PC-9 (cell line): ENCODE data around the gene SPINT1. TPM values are rescaled to one million over a fixed set of nuclear protein-coding genes. Genes with fewer than 3 reads are reported as not detected.
A peak's percentile ranks its signal among the peaks of the same experiment; 100 is the strongest.

ENCODE experiments used
- BruUV-seq: library from RNA; stranded (reverse); fragments of 400-500 nt; replicated peaks from 2 replicates; lab custom pipeline; 2021; lab: Mats Ljungman, UMichigan
- CTCF ChIA-PET: fragments of 300-600 bp; sonication (Branson Sonifier 250); formaldehyde crosslinking; loops from one replicate; lab custom pipeline; 2022; ENCODE audit warnings: antibody characterized with exemption; lab: Charles Lee
- POLR2A ChIA-PET: fragments of 300-600 bp; sonication (Branson Sonifier 250); formaldehyde crosslinking; loops from one replicate; lab custom pipeline; 2022; ENCODE audit warnings: antibody characterized with exemption; ENCODE audit not compliant: unreplicated experiment; lab: Charles Lee
- DNase-seq, 2 experiments: peaks; one replicate each; pipeline versions ENCODE4 v3.0.0 to v3.0.0-alpha.2; 2015 to 2022; ENCODE audit warnings: mixed read lengths in 1 of 2
- H2AFZ ChIP-seq: fragments of 200-600 bp; sonication (generic); 2 replicates; pipeline ENCODE4 v1.8.1; 2017; ENCODE audit warnings: antibody characterized with exemption
- H3F3A ChIP-seq: fragments of 200-600 bp; sonication (generic); 2 replicates; pipeline ENCODE4 v1.8.1; 2017; ENCODE audit warnings: antibody characterized with exemption, mild to moderate bottlenecking, low read depth; ENCODE audit not compliant: insufficient read depth
- H3K27ac ChIP-seq: fragments of 200-600 bp; sonication (generic); 2 replicates; pipeline ENCODE4 v1.6.1; 2016; ENCODE audit warnings: mixed run types
- H3K27me3 ChIP-seq: fragments of 200-600 bp; sonication (generic); 2 replicates; pipeline ENCODE4 v1.6.1; 2016; ENCODE audit warnings: low read depth, mixed run types; ENCODE audit not compliant: insufficient read depth
- H3K36me3 ChIP-seq: fragments of 200-600 bp; sonication (generic); 2 replicates; pipeline ENCODE4 v1.6.1; 2016; ENCODE audit warnings: low read depth, mixed run types
- H3K4me1 ChIP-seq: fragments of 200-600 bp; sonication (generic); replicated peaks from 2 replicates; pipeline ENCODE4 v1.6.1; 2016; ENCODE audit warnings: mixed run types; ENCODE audit not compliant: insufficient read depth
- H3K4me2 ChIP-seq: fragments of 200-600 bp; sonication (generic); 2 replicates; pipeline ENCODE4 v1.6.1; 2017; ENCODE audit warnings: mixed run types
- H3K4me3 ChIP-seq: fragments of 200-600 bp; sonication (generic); 2 replicates; pipeline ENCODE4 v1.6.1; 2016; ENCODE audit warnings: mixed run types
- H3K79me2 ChIP-seq: fragments of 200-600 bp; sonication (generic); 2 replicates; pipeline ENCODE4 v1.6.1; 2017; ENCODE audit warnings: low read depth, mixed run types
- H3K9me2 ChIP-seq: fragments of 200-600 bp; sonication (generic); 2 replicates; pipeline ENCODE4 v1.8.1; 2017; ENCODE audit warnings: mild to moderate bottlenecking; ENCODE audit not compliant: insufficient read depth
- H3K9me3 ChIP-seq: fragments of 200-600 bp; sonication (generic); 2 replicates; pipeline ENCODE4 v1.8.1; 2016; ENCODE audit warnings: low read depth; ENCODE audit not compliant: insufficient read depth
- H4K20me1 ChIP-seq: fragments of 200-600 bp; sonication (generic); 2 replicates; pipeline ENCODE4 v1.8.1; 2017; ENCODE audit not compliant: insufficient read depth
- CTCF ChIP-seq: fragments of 200-600 bp; sonication (generic); conservative IDR thresholded peaks from 2 replicates; pipeline ENCODE4 v1.6.1; 2017; ENCODE audit warnings: mixed run types, antibody characterized with exemption, mild to moderate bottlenecking, moderate library complexity
- EZH2 ChIP-seq: fragments of 200-600 bp; sonication (generic); IDR thresholded peaks from 2 replicates; pipeline ENCODE4 v1.8.0; 2017; ENCODE audit warnings: antibody characterized with exemption, low read depth
- intact Hi-C: fragments of 100-400 bp; cut with micrococcal nuclease; formaldehyde crosslinking; loops from one replicate; pipeline ENCODE4 v1.10.0; 2022; ENCODE audit not compliant: unreplicated experiment
- total RNA-seq: library from RNA; stranded (reverse); gene quantifications from 2 replicates; pipeline ENCODE4 v1.2.3, GENCODE V29; 2021

The SPINT1 gene
- total RNA-seq, 1 experiment from 2014 or later: 141 TPM

GRCh38 chr15:40854161-40854560, 10.3 kb downstream of the SPINT1 start:
- Histone ChIP-seq H3K4me1 (peaks cover 21% of the 10 kb centered on the region), H3K4me2 (no peak overlapping the region), H2AFZ (no peak overlapping the region), H3K27me3 (no peaks in the 10 kb centered on the region), H3F3A (peaks cover 27% of the 10 kb centered on the region), H3K27ac (no peak overlapping the region), H3K9me3 (no peaks in the 10 kb centered on the region), H3K9me2 (no peaks in the 10 kb centered on the region), H3K36me3 (0 out of 2 replicates have a peak, but pooled peaks cover 4% of the 10 kb centered on the region), H3K79me2 (peaks cover 28% of the 10 kb centered on the region), H4K20me1 (no peaks in the 10 kb centered on the region), H3K4me3 (no peak overlapping the region)
- no peak for DNase-seq
- POLR2A ChIA-PET: no interaction called here
- CTCF ChIA-PET: no interaction called here
- intact Hi-C loops: no loop called here
- no peak for TF ChIP-seq EZH2
- TF ChIP-seq CTCF: no peak
- no TSS peak for BruUV-seq

- no peak overlapping the region for H3K4me3 ChIP-seq
- ChIA-PET POLR2A (interaction anchor here (0.5 kb wide), 1 partner anchor 31 kb away, joined by 7 read pairs; no protein-coding TSS in a partner anchor), CTCF (no interaction called here)
- peak overlapping the region; percentile 89; the same call in 1 of the 2 replicates for H3K27ac ChIP-seq
- 0 out of 2 replicates have a peak, but pooled peaks cover 4% of the 10 kb centered on the region for H3K36me3 ChIP-seq
- H3K79me2 ChIP-seq: peaks cover 12% of the 10 kb centered on the region
- H3K9me3 ChIP-seq: no peaks in the 10 kb centered on the region
- H3K9me2 ChIP-seq: no peaks in the 10 kb centered on the region
- no peaks in the 10 kb centered on the region for H4K20me1 ChIP-seq
- BruUV-seq: no TSS peak
- no peaks in the 10 kb centered on the region for H3K27me3 ChIP-seq
- no peak overlapping the region for H2AFZ ChIP-seq
- H3K4me2 ChIP-seq: no peak overlapping the region
- DNase-seq: no peak
- no peak for TF ChIP-seq CTCF
- TF ChIP-seq EZH2: no peak
- peaks cover 21% of the 10 kb centered on the region for H3K4me1 ChIP-seq
- intact Hi-C loops: no loop called here
- H3F3A ChIP-seq: peaks cover 28% of the 10 kb centered on the region
Measured at GRCh38 chr15:40855706-40856234, 11.9 kb downstream of the SPINT1 start.

- Histone ChIP-seq H3K4me1 (peaks cover 28% of the 10 kb centered on the region), H3K9me2 (no peaks in the 10 kb centered on the region), H3K27me3 (no peaks in the 10 kb centered on the region), H4K20me1 (no peaks in the 10 kb centered on the region), H3K9me3 (no peaks in the 10 kb centered on the region), H3K4me3 (no peak overlapping the region), H2AFZ (no peak overlapping the region), H3K79me2 (peaks cover 5% of the 10 kb centered on the region), H3F3A (peaks cover 38% of the 10 kb centered on the region), H3K36me3 (0 out of 2 replicates have a peak, but pooled peaks cover 4% of the 10 kb centered on the region), H3K4me2 (peak overlapping the region; percentile 61), H3K27ac (peak overlapping the region; percentile 89)
- CTCF ChIA-PET: interaction anchor here (0.6 to 3.8 kb wide), 10 partner anchors 10 to 163 kb away, joined by 3 to 84 read pairs (median 10); partner anchors contain the start of genes RHOV, SPINT1 and VPS18
- DNase-seq: no peak
- intact Hi-C loops: loop anchor here (1.0 kb wide), 5 partner anchors 9 to 110 kb away; partner anchors contain the start of gene VPS18
- TF ChIP-seq CTCF: no peak
- TF ChIP-seq EZH2: no peak
- BruUV-seq: no TSS peak
- POLR2A ChIA-PET: interaction anchor here (0.6 to 0.7 kb wide), 5 partner anchors 14 to 468 kb away, joined by 3 to 5 read pairs (median 4); no protein-coding TSS in a partner anchor
Measured at GRCh38 chr15:40856746-40857145, 12.9 kb downstream of the SPINT1 start.
